PC-3 (cell line): Measurements from ENCODE around the gene TARS3. TPM values are rescaled to one million over a fixed set of nuclear protein-coding genes. Genes with fewer than 3 reads are reported as not detected.

Source experiments
- ATAC-seq: fragments of 200-7000 bp; cut with Tn5 transposase; 2 replicates; pipeline ENCODE4 v1.9.1; 2020; ENCODE audit warnings: mild to moderate bottlenecking, moderate library complexity
- BruUV-seq: library from RNA; stranded (reverse); fragments of 400-500 nt; replicated peaks from 2 replicates; lab custom pipeline; 2021; lab: Mats Ljungman, UMichigan
- CTCF ChIA-PET: fragments of 300-600 bp; sonication (Branson Sonifier 250); formaldehyde crosslinking; loops from one replicate; lab custom pipeline; 2022; ENCODE audit warnings: antibody characterized with exemption; lab: Charles Lee
- POLR2A ChIA-PET: fragments of 300-600 bp; sonication (Branson Sonifier 250); formaldehyde crosslinking; loops from one replicate; lab custom pipeline; 2022; ENCODE audit warnings: antibody characterized with exemption; ENCODE audit not compliant: unreplicated experiment; lab: Charles Lee
- DNase-seq: peaks from one replicate; pipeline ENCODE4 v3.0.0-alpha.2; 2015
- H2AFZ ChIP-seq: fragments of 300-600 bp; sonication (generic); 2 replicates; pipeline ENCODE4 v1.6.0; 2016; ENCODE audit warnings: antibody characterized with exemption, low read length
- H3F3A ChIP-seq: fragments of 300-600 bp; sonication (generic); one replicate; pipeline ENCODE4 v1.6.0; 2017; ENCODE audit warnings: antibody characterized with exemption, low read length, control low read depth, mild to moderate bottlenecking; ENCODE audit not compliant: unreplicated experiment
- H3K27ac ChIP-seq: fragments of 300-600 bp; sonication (generic); 2 replicates; pipeline ENCODE4 v1.5.1; 2016; ENCODE audit warnings: mild to moderate bottlenecking, low read length
- H3K27me3 ChIP-seq: fragments of 300-600 bp; sonication (generic); 2 replicates; pipeline ENCODE4 v1.6.1; 2016; ENCODE audit warnings: low read length, mixed read lengths
- H3K36me3 ChIP-seq: fragments of 300-600 bp; sonication (generic); 2 replicates; pipeline ENCODE4 v1.6.1; 2016; ENCODE audit warnings: low read depth, mixed run types, low read length, mixed read lengths
- H3K4me1 ChIP-seq: fragments of 300-600 bp; sonication (generic); 2 replicates; pipeline ENCODE4 v1.5.1; 2016; ENCODE audit warnings: low read length; ENCODE audit not compliant: insufficient read depth
- H3K4me2 ChIP-seq: fragments of 300-600 bp; sonication (generic); 2 replicates; pipeline ENCODE4 v1.6.0; 2016; ENCODE audit warnings: low read length
- H3K4me3 ChIP-seq: fragments of 300-600 bp; sonication (generic); 2 replicates; pipeline ENCODE4 v1.5.1; 2016; ENCODE audit warnings: mild to moderate bottlenecking, low read length, mixed read lengths
- H3K79me2 ChIP-seq: fragments of 300-600 bp; sonication (generic); 2 replicates; pipeline ENCODE4 v1.6.1; 2017; ENCODE audit warnings: low read length, mixed read lengths
- H3K9ac ChIP-seq: fragments of 300-600 bp; sonication (generic); 2 replicates; pipeline ENCODE4 v1.6.0; 2016; ENCODE audit warnings: mild to moderate bottlenecking, low read length
- H3K9me2 ChIP-seq: fragments of 300-600 bp; sonication (generic); replicated peaks from 2 replicates; pipeline ENCODE4 v1.6.1; 2016; ENCODE audit warnings: mixed run types, low read length, mixed read lengths
- H3K9me3 ChIP-seq: fragments of 300-600 bp; sonication (generic); 2 replicates; pipeline ENCODE4 v1.6.1; 2016; ENCODE audit warnings: low read length, mixed read lengths
- H4K20me1 ChIP-seq: fragments of 300-600 bp; sonication (generic); 2 replicates; pipeline ENCODE4 v1.6.1; 2016; ENCODE audit warnings: low read length, mixed read lengths
- EZH2 ChIP-seq: fragments of 300-600 bp; sonication (generic); IDR thresholded peaks from one replicate; pipeline ENCODE4 v1.6.1; 2017; ENCODE audit warnings: antibody characterized with exemption, mild to moderate bottlenecking, low read length; ENCODE audit not compliant: unreplicated experiment
- EZH2phosphoT487 ChIP-seq: fragments of 300-600 bp; sonication (generic); IDR thresholded peaks from 2 replicates; pipeline ENCODE4 v1.6.1; 2018; ENCODE audit warnings: mild to moderate bottlenecking, antibody characterized with exemption, low read length, borderline replicate concordance
- intact Hi-C: fragments of 100-400 bp; cut with micrococcal nuclease; formaldehyde crosslinking; loops from 2 replicates; pipeline ENCODE4 v1.9.0; 2023
- total RNA-seq: library from RNA; depleted of rRNA; stranded (reverse); fragments of >200 nt; gene quantifications from 2 replicates; pipeline ENCODE4 v1.2.3, GENCODE V29; 2014
- TF ChIP-seq, protein P1 (sequence below): fragments of 300-600 bp; sonication (generic); conservative IDR thresholded peaks from 2 replicates; pipeline ENCODE4 v1.5.1; 2017; ENCODE audit warnings: antibody characterized with exemption, low read depth, mild to moderate bottlenecking, low read length

Gene TARS3
- total RNA-seq, 1 experiment from 2014 or later = 5.4 TPM

DNA sequence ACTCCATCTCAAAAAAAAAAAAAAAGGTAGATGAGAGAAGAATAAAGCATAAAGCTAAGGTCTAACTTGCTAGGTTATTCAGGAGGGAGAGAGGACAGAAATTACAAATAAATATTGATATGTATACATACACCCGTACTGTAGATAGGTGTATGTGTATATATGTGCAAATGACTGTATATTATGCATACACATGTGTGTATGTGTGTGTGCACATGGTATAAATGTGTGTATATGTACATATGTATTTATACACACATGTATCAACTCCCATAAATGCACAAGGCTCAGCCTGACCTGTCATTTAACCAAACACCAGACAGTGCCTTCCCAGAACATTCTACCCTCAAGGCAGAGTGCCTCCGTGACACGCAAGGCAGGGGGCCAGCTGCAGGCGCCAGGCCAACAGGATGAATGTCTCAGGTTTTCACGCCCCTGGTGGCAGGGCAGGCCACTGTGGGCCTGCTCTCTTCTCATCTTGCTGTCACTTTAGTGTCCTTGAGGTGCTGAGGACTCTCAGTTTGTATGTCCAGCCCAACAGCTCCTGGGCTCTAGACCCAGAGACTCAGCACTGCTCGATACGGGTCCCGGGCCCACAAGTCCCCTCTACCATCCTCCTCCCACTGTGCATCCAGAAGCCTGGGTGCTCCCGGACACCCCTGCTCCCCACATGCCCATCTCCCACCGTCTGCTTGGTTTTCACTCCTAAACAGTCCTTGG is 112.5 kb downstream of the TARS3 start:
- no peak overlapping the region for H3K9ac ChIP-seq
- H3K9me3 ChIP-seq = no peaks in the 10 kb centered on the region
- H3K79me2 ChIP-seq = no peaks in the 10 kb centered on the region
- no peak overlapping the region for H3K4me2 ChIP-seq
- H3K27me3 ChIP-seq = no peaks in the 10 kb centered on the region
- POLR2A ChIA-PET = no interaction called here
- BruUV-seq = no TSS peak
- no peak for DNase-seq
- no peak overlapping the region for H3K27ac ChIP-seq
- intact Hi-C loops = no loop called here
- CTCF ChIA-PET = no interaction called here
- H3K4me3 ChIP-seq = no peak overlapping the region
- H4K20me1 ChIP-seq = no peaks in the 10 kb centered on the region
- TF ChIP-seq EZH2 = no peak
- TF ChIP-seq, protein P1, sequence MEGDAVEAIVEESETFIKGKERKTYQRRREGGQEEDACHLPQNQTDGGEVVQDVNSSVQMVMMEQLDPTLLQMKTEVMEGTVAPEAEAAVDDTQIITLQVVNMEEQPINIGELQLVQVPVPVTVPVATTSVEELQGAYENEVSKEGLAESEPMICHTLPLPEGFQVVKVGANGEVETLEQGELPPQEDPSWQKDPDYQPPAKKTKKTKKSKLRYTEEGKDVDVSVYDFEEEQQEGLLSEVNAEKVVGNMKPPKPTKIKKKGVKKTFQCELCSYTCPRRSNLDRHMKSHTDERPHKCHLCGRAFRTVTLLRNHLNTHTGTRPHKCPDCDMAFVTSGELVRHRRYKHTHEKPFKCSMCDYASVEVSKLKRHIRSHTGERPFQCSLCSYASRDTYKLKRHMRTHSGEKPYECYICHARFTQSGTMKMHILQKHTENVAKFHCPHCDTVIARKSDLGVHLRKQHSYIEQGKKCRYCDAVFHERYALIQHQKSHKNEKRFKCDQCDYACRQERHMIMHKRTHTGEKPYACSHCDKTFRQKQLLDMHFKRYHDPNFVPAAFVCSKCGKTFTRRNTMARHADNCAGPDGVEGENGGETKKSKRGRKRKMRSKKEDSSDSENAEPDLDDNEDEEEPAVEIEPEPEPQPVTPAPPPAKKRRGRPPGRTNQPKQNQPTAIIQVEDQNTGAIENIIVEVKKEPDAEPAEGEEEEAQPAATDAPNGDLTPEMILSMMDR = no peak
- peaks cover 12% of the 10 kb centered on the region for H3K4me1 ChIP-seq
- no peaks in the 10 kb centered on the region for H3K36me3 ChIP-seq
- H2AFZ ChIP-seq = no peak overlapping the region
- no peak for ATAC-seq
- no peaks in the 10 kb centered on the region for H3K9me2 ChIP-seq
- no peaks in the 10 kb centered on the region for H3F3A ChIP-seq

DNA sequence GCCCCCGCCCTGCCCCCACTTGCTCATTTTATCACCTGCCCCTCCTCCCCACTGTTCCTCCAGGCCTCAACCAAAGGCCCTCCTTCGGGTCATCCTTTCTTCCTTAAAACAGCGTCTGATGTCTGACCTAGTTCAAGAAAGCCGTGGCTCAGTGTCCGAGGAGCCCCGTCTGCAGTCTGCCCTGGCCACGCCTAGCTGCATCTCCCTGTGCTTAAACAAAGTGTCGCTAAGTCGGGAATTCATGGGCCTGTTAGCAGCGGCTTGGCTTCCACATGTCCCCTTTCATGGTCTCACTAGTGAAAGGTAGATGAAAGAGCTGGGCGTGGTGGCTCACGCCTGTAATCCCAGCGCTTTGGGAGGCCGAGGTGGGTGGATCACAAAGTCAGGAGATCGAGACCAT is 113.3 kb downstream of the TARS3 start:
- Histone ChIP-seq H3K9ac (no peak overlapping the region), H3K9me2 (no peaks in the 10 kb centered on the region), H3F3A (no peaks in the 10 kb centered on the region), H3K4me3 (no peak overlapping the region), H4K20me1 (no peaks in the 10 kb centered on the region), H3K9me3 (no peaks in the 10 kb centered on the region), H2AFZ (no peak overlapping the region), H3K27me3 (no peaks in the 10 kb centered on the region), H3K79me2 (no peaks in the 10 kb centered on the region), H3K4me1 (peaks cover 6% of the 10 kb centered on the region; the same call in 1 of the 2 replicates), H3K27ac (no peak overlapping the region), H3K36me3 (no peaks in the 10 kb centered on the region), H3K4me2 (no peak overlapping the region)
- CTCF ChIA-PET = no interaction called here
- intact Hi-C loops = no loop called here
- ATAC-seq (no peak), DNase-seq (no peak)
- no TSS peak for BruUV-seq
- POLR2A ChIA-PET = no interaction called here
- TF ChIP-seq, protein P1 = no peak
- no peak for TF ChIP-seq EZH2
- TF ChIP-seq EZH2phosphoT487 = no peak

DNA sequence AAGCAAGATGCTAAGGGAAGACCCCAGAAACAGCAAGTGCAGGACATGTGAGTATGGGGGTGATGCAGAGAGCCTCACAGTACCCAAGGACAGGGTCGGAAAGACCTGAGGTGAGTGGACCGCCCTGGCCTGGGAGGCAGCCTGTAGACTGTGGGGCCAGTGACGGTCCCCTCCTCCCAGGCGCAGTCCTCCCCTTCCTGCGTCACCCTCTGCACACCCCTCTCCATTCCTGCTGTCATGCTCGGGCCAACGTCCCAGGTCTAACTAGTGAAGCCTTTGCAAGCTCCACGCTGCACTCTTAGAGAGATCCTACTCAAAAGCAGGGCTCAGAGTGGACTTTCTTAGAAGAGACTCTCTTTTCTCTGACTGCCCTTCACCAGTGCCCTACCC is 113.7 kb downstream of the TARS3 start:
- ChIA-PET POLR2A (no interaction called here), CTCF (no interaction called here)
- intact Hi-C loops = no loop called here
- no peak for ATAC-seq
- no TSS peak for BruUV-seq
- no peak overlapping the region for H3K4me2 ChIP-seq
- no peaks in the 10 kb centered on the region for H3K36me3 ChIP-seq
- H3K9ac ChIP-seq = no peak overlapping the region
- no peak for DNase-seq
- no peak overlapping the region for H3K4me3 ChIP-seq
- TF ChIP-seq EZH2 (no peak), EZH2phosphoT487 (no peak)
- TF ChIP-seq, protein P1 = no peak
- H3K79me2 ChIP-seq = no peaks in the 10 kb centered on the region
- 0 out of 2 replicates have a peak, but pooled peaks cover 2% of the 10 kb centered on the region for H3K4me1 ChIP-seq
- no peaks in the 10 kb centered on the region for H3K9me3 ChIP-seq
- H3K9me2 ChIP-seq = no peaks in the 10 kb centered on the region
- H3F3A ChIP-seq = no peaks in the 10 kb centered on the region
- H3K27me3 ChIP-seq = no peaks in the 10 kb centered on the region
- no peak overlapping the region for H2AFZ ChIP-seq
- H4K20me1 ChIP-seq = no peaks in the 10 kb centered on the region
- H3K27ac ChIP-seq = no peak overlapping the region
